CD4-positive, alpha-beta T cell (primary cell): ENCODE data around the gene LAX1. TPM values are rescaled to one million over a fixed set of nuclear protein-coding genes. Genes with fewer than 3 reads are reported as not detected.
A peak's percentile ranks its signal among the peaks of the same experiment; 100 is the strongest.

ENCODE experiments used
- ATAC-seq: fragments of 200-7000 bp; cut with Tn5 transposase; one replicate; pipeline ENCODE4 v1.10.0; 2022; ENCODE audit warnings: mild to moderate bottlenecking; ENCODE audit not compliant: poor library complexity
- CTCF ChIA-PET: fragments of 350-600 bp; sonication (Branson Sonifier 250); formaldehyde crosslinking; loops from one replicate; lab custom pipeline; 2021; ENCODE audit warnings: antibody characterized with exemption, inconsistent platforms; lab: Charles Lee
- POLR2A ChIA-PET: fragments of 350-600 bp; sonication (Branson Sonifier 250); formaldehyde crosslinking; loops from one replicate; lab custom pipeline; 2021; ENCODE audit warnings: antibody characterized with exemption, inconsistent platforms; lab: Charles Lee
- DNase-seq, 14 experiments: peaks; one replicate each; pipeline ENCODE4 v3.0.0-alpha.2; 2013 to 2020; ENCODE audit warnings: mixed read lengths in 2 of 14
- H3K27ac ChIP-seq, 2 donors: one replicate each; pipeline versions ENCODE4 v1.5.1 to v1.7.0; 2013; ENCODE audit warnings: low read length in 2 of 2, low read depth in 1 of 2, mild to moderate bottlenecking in 1 of 2
- H3K27me3 ChIP-seq, 2 experiments: 1 replicate in 1 of 2; 2 replicates in 1 of 2; pipeline versions ENCODE4 v1.6.1 to v1.7.0; 2013; ENCODE audit warnings: low read length in 2 of 2, control low read depth in 1 of 2, mild to moderate bottlenecking in 1 of 2, moderate library complexity in 1 of 2; ENCODE audit not compliant: insufficient read depth in 2 of 2, control insufficient read depth in 1 of 2
- H3K36me3 ChIP-seq: one replicate; pipeline ENCODE4 v1.6.1; 2013; ENCODE audit warnings: low read length, control low read depth; ENCODE audit not compliant: insufficient read depth
- H3K4me1 ChIP-seq: one replicate; pipeline ENCODE4 v1.6.1; 2013; ENCODE audit warnings: low read length, control low read depth; ENCODE audit not compliant: insufficient read depth
- H3K4me3 ChIP-seq: one replicate; pipeline ENCODE4 v1.5.1; 2013; ENCODE audit warnings: mild to moderate bottlenecking, low read length, moderate library complexity
- H3K9me3 ChIP-seq, 2 experiments: 1 replicate in 1 of 2; 2 replicates in 1 of 2; pipeline versions ENCODE4 v1.6.1 to v1.7.0; 2013; ENCODE audit warnings: low read length in 2 of 2, mild to moderate bottlenecking in 2 of 2, control low read depth in 1 of 2, moderate library complexity in 1 of 2; ENCODE audit not compliant: control insufficient read depth in 1 of 2, insufficient read depth in 1 of 2
- H3K27ac Mint-ChIP-seq: one replicate; pipeline ENCODE4 v1.8.0; 2020; ENCODE audit warnings: mixed read lengths
- H3K27me3 Mint-ChIP-seq: one replicate; pipeline ENCODE4 v1.8.0; 2021; ENCODE audit warnings: mixed read lengths
- H3K36me3 Mint-ChIP-seq: one replicate; pipeline ENCODE4 v1.8.0; 2021; ENCODE audit warnings: low read depth, mixed read lengths
- H3K4me1 Mint-ChIP-seq: one replicate; pipeline ENCODE4 v1.8.0; 2021; ENCODE audit warnings: low read depth, mixed read lengths
- H3K4me3 Mint-ChIP-seq: one replicate; pipeline ENCODE4 v1.8.0; 2020; ENCODE audit warnings: mild to moderate bottlenecking, mixed read lengths
- H3K9me3 Mint-ChIP-seq: one replicate; pipeline ENCODE4 v1.8.0; 2020; ENCODE audit warnings: mixed read lengths
- intact Hi-C, 2 experiments: fragments of 100-400 bp; cut with DNase I in 1 of 2; cut with micrococcal nuclease in 1 of 2; formaldehyde crosslinking; loops; one replicate each; pipeline versions ENCODE4 v1.15.1 to v1.9.0; 2023 to 2025; cut with DNase I, micrococcal nuclease
- total RNA-seq, 174 experiments: library from RNA in 2 of 174; stranded (reverse) in 2 of 174; gene quantifications; one replicate each; pipeline ENCODE4 v1.2.3 and lab custom pipeline; 2021 to 2026
- TF ChIP-seq, protein P1 (sequence below): fragments of 200-600 bp; IDR thresholded peaks from one replicate; pipeline ENCODE4 v1.8.0; 2022; ENCODE audit warnings: antibody characterized with exemption, mild to moderate bottlenecking

The LAX1 gene
- total RNA-seq, 2 experiments from 2014 or later: 16.6 to 18.3 TPM

DNA sequence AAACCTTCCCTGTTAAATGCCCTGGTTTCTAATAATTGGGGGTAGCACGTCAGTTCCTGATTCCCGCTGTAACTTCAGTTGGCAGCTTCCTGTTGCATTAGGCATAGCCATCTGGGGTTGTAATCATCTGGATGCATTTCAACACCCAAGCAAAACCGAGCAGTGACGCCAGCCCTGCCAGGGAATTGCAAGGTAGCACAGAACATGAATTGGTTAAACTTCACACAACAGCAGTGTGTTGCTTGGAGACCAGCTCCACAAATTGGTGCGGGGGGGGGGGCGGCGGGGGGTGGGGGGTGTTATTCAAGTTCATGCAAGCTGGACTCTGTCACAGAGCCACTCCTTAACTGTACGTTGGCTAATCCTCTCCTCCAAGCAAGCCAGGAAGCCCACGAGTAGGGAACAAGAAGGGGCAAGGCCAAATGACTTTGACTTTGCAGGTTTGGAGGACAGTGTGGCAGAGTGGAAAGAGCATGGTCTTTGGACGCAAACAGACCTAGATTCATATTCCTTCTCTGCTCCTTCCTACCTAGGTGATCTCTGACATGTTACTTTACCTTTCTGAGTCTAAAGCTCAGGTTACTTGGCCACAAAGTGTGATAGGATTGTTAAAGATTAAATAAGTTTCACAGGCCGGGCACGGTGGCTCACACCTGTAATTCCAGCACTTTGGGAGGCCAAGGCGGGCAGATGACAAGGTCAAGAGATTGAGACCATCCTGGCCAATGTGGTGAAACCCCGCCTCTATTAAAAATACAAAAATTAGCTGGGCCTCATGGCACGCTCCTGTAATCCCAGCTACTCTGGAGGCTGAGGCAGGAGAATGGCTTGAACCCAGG is 4.7 kb downstream of the LAX1 start:
- TF ChIP-seq, protein P1, sequence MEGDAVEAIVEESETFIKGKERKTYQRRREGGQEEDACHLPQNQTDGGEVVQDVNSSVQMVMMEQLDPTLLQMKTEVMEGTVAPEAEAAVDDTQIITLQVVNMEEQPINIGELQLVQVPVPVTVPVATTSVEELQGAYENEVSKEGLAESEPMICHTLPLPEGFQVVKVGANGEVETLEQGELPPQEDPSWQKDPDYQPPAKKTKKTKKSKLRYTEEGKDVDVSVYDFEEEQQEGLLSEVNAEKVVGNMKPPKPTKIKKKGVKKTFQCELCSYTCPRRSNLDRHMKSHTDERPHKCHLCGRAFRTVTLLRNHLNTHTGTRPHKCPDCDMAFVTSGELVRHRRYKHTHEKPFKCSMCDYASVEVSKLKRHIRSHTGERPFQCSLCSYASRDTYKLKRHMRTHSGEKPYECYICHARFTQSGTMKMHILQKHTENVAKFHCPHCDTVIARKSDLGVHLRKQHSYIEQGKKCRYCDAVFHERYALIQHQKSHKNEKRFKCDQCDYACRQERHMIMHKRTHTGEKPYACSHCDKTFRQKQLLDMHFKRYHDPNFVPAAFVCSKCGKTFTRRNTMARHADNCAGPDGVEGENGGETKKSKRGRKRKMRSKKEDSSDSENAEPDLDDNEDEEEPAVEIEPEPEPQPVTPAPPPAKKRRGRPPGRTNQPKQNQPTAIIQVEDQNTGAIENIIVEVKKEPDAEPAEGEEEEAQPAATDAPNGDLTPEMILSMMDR: no peak
- H3K9me3 ChIP-seq: no peaks in the 10 kb centered on the region
- Mint-ChIP-seq H3K27ac (peak overlapping the region; percentile 79), H3K27me3 (no peaks in the 10 kb centered on the region), H3K9me3 (no peaks in the 10 kb centered on the region), H3K4me3 (peak overlapping the region; percentile 62), H3K36me3 (peaks cover 83% of the 10 kb centered on the region), H3K4me1 (peaks cover 51% of the 10 kb centered on the region)
- no peak overlapping the region for H3K4me3 ChIP-seq
- peaks cover 51% of the 10 kb centered on the region for H3K36me3 ChIP-seq
- no peak overlapping the region for H3K27ac ChIP-seq
- DNase-seq (peak in 3 of 14 experiments; percentile 11 to 66 (median 60)), ATAC-seq (no peak)
- intact Hi-C loops: loop anchor here (5.0 to 10.0 kb wide), 5 partner anchors 37 to 625 kb away; partner anchors contain the start of gene ATP2B4 (in 2 of the 2)
- H3K27me3 ChIP-seq: no peaks in the 10 kb centered on the region
- CTCF ChIA-PET: no interaction called here
- peaks cover 32% of the 10 kb centered on the region for H3K4me1 ChIP-seq
- POLR2A ChIA-PET: interaction anchor here (1.3 kb wide), 1 partner anchor 459 kb away, joined by 4 read pairs; no protein-coding TSS in a partner anchor

DNA sequence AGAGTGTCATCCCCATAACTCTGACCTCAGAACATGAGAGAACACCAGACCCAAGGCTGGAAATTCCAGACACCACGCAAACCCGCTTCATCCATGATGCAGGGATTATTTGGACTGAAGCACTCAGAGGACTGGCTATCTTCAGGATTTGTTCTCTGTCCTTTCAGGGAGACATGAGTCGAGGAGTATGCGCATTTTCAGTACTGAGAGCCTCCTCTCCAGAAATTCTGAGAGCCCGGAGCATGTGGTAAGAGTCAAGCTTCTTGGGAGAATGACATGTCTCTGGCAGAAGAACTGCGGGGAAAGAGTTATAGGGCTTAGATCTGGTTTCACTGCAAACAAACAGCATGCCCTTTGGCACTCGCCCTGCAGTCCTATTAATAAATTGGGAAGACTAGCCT is 6.9 kb downstream of the LAX1 start:
- H3K27ac Mint-ChIP-seq: peak overlapping the region; percentile 33
- DNase-seq (no peak), ATAC-seq (no peak)
- no peaks in the 10 kb centered on the region for H3K27me3 Mint-ChIP-seq
- POLR2A ChIA-PET: no interaction called here
- Histone ChIP-seq H3K27me3 (no peaks in the 10 kb centered on the region), H3K27ac (no peak overlapping the region), H3K36me3 (peaks cover 63% of the 10 kb centered on the region), H3K9me3 (no peaks in the 10 kb centered on the region), H3K4me1 (peaks cover 25% of the 10 kb centered on the region), H3K4me3 (no peak overlapping the region)
- TF ChIP-seq, protein P1: no peak
- peaks cover 84% of the 10 kb centered on the region for H3K36me3 Mint-ChIP-seq
- no peak overlapping the region for H3K4me3 Mint-ChIP-seq
- H3K9me3 Mint-ChIP-seq: no peaks in the 10 kb centered on the region
- H3K4me1 Mint-ChIP-seq: peaks cover 41% of the 10 kb centered on the region
- CTCF ChIA-PET: interaction anchor here (1.4 kb wide), 1 partner anchor 28 kb away, joined by 3 read pairs; no protein-coding TSS in a partner anchor
- intact Hi-C loops: loop anchor here in 1 of 2 experiments (2.0 to 5.0 kb wide), 2 partner anchors 49 to 265 kb away; no protein-coding TSS in a partner anchor

DNA sequence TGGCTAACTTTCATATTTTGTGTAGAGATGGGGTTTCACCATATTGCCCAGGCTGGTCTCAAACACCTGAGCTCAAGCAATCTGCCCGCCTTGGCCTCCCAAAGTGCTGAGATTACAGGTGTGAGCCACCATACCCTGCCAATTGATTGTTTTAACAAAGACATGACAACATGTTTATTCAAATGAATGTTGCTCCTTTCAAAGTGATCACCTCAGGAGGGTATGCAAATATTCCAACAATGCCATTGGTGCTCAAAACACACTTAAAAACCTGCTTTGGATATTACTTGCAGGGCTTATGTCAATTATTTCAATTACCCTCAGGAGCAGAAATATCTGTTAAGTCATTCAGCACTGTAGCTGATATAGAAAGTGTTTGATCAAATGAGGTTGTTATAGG is 7.9 kb downstream of the LAX1 start:
- ChIA-PET POLR2A (no interaction called here), CTCF (interaction anchor here (1.1 kb wide), 1 partner anchor 147 kb away, joined by 4 read pairs; no protein-coding TSS in a partner anchor)
- Mint-ChIP-seq H3K9me3 (no peaks in the 10 kb centered on the region), H3K27ac (no peak overlapping the region), H3K36me3 (peaks cover 86% of the 10 kb centered on the region), H3K4me3 (no peak overlapping the region), H3K27me3 (no peaks in the 10 kb centered on the region), H3K4me1 (peaks cover 41% of the 10 kb centered on the region)
- ATAC-seq (no peak), DNase-seq (no peak)
- H3K36me3 ChIP-seq: peaks cover 63% of the 10 kb centered on the region
- H3K27ac ChIP-seq: no peak overlapping the region
- H3K9me3 ChIP-seq: no peaks in the 10 kb centered on the region
- intact Hi-C loops: loop anchor here in 1 of 2 experiments (2.0 to 5.0 kb wide), 2 partner anchors 50 to 266 kb away; no protein-coding TSS in a partner anchor
- no peaks in the 10 kb centered on the region for H3K27me3 ChIP-seq
- no peak overlapping the region for H3K4me3 ChIP-seq
- TF ChIP-seq, protein P1: no peak
- peaks cover 15% of the 10 kb centered on the region for H3K4me1 ChIP-seq
